HEK293T (cell line): Measurements from ENCODE around the gene MAGI2.

Experiments
- CTCF ChIA-PET: fragments of 350-600 bp; formaldehyde crosslinking; extraction: SDS; loops from one replicate; lab custom pipeline; 2021; ENCODE audit warnings: antibody characterized with exemption, inconsistent platforms; lab: Yijun Ruan, JAX
- POLR2A ChIA-PET: fragments of 350-600 bp; formaldehyde crosslinking; extraction: SDS; loops from one replicate; lab custom pipeline; 2020; ENCODE audit warnings: antibody characterized with exemption, inconsistent platforms; lab: Yijun Ruan, JAX
- DNase-seq: peaks from one replicate; pipeline ENCODE4 v3.0.0; 2012; ENCODE audit warnings: mixed read lengths; ENCODE audit errors: extremely low spot score
- ARNT ChIP-seq: fragments of 450-650 bp; IDR thresholded peaks from 2 replicates; pipeline ENCODE4 v1.6.1; 2017; ENCODE audit warnings: mild to moderate bottlenecking
- BHLHE40 ChIP-seq: fragments of 450-650 bp; IDR thresholded peaks from 2 replicates; pipeline ENCODE4 v1.6.1; 2016; ENCODE audit warnings: mild to moderate bottlenecking, moderate library complexity, borderline replicate concordance
- CTBP1 ChIP-seq: fragments of 450-650 bp; IDR thresholded peaks from 2 replicates; pipeline ENCODE4 v1.6.1; 2016; ENCODE audit warnings: borderline replicate concordance
- ELF4 ChIP-seq: fragments of 450-650 bp; IDR thresholded peaks from 2 replicates; pipeline ENCODE4 v1.6.1; 2017; ENCODE audit warnings: antibody characterized with exemption
- FOXA1 ChIP-seq: fragments of 450-650 bp; IDR thresholded peaks from 2 replicates; pipeline ENCODE4 v1.6.1; 2016; ENCODE audit warnings: mild to moderate bottlenecking
- FOXK2 ChIP-seq: fragments of 450-650 bp; IDR thresholded peaks from 2 replicates; pipeline ENCODE4 v1.6.1; 2016; ENCODE audit warnings: mild to moderate bottlenecking
- FOXM1 ChIP-seq: fragments of 450-650 bp; IDR thresholded peaks from 2 replicates; pipeline ENCODE4 v1.6.1; 2017; ENCODE audit warnings: mild to moderate bottlenecking, borderline replicate concordance
- HDGF ChIP-seq: fragments of 450-650 bp; IDR thresholded peaks from 2 replicates; pipeline ENCODE4 v1.6.1; 2017; ENCODE audit warnings: antibody characterized with exemption, borderline replicate concordance
- L3MBTL2 ChIP-seq: fragments of 450-650 bp; conservative IDR thresholded peaks from 2 replicates; pipeline ENCODE4 v1.6.1; 2016; ENCODE audit warnings: mild to moderate bottlenecking
- LEF1 ChIP-seq: fragments of 450-650 bp; IDR thresholded peaks from 2 replicates; pipeline ENCODE4 v1.6.1; 2017; ENCODE audit warnings: mild to moderate bottlenecking, borderline replicate concordance
- NFRKB ChIP-seq: fragments of 450-650 bp; IDR thresholded peaks from 2 replicates; pipeline ENCODE4 v1.6.1; 2016; ENCODE audit warnings: mild to moderate bottlenecking, moderate library complexity
- PKNOX1 ChIP-seq: fragments of 450-650 bp; IDR thresholded peaks from 2 replicates; pipeline ENCODE4 v1.6.1; 2016
- SP1 ChIP-seq: fragments of 450-650 bp; IDR thresholded peaks from 2 replicates; pipeline ENCODE4 v1.6.1; 2017
- SUZ12 ChIP-seq: fragments of 450-650 bp; IDR thresholded peaks from 2 replicates; pipeline ENCODE4 v1.6.1; 2016; ENCODE audit warnings: mild to moderate bottlenecking
- TARDBP ChIP-seq: fragments of 450-650 bp; IDR thresholded peaks from 2 replicates; pipeline ENCODE4 v1.6.1; 2016
- ZNF384 ChIP-seq: fragments of 450-650 bp; IDR thresholded peaks from 2 replicates; pipeline ENCODE4 v1.6.1; 2016

MAGI2 gene

GRCh38 chr7:79403879-79404278 is 49.6 kb downstream of the MAGI2 start:
- ChIA-PET POLR2A (no interaction called here), CTCF (no interaction called here)
- no peak for DNase-seq
- TF ChIP-seq LEF1 (no peak), FOXM1 (no peak), SP1 (no peak), ARNT (no peak), PKNOX1 (no peak), ELF4 (no peak), SUZ12 (no peak), L3MBTL2 (no peak), HDGF (no peak), FOXK2 (no peak), BHLHE40 (no peak), CTBP1 (no peak)

DNA sequence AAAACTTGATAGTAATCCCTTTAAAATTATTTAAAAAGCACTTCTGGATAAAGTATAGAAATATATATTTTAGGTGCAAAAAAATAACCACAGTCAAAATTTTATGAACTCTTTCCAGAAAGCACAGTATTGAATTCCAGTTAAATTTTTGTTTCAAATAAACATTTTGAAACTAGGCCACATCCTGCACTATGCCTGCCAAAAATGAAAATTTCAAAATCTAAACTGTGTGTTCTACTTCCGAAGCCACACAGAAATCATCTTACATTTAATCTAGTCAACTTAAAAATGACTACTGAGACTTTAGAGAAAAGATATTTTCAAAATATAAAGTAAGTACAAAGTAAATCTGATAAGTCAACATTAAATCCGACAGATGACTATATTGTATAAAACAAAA is 50.0 kb downstream of the MAGI2 start:
- DNase-seq: no peak
- ChIA-PET POLR2A (no interaction called here), CTCF (no interaction called here)
- TF ChIP-seq FOXA1 (no peak), FOXM1 (no peak), L3MBTL2 (no peak), ARNT (no peak), TARDBP (no peak), NFRKB (no peak), SP1 (no peak), ZNF384 (no peak), CTBP1 (no peak)

DNA sequence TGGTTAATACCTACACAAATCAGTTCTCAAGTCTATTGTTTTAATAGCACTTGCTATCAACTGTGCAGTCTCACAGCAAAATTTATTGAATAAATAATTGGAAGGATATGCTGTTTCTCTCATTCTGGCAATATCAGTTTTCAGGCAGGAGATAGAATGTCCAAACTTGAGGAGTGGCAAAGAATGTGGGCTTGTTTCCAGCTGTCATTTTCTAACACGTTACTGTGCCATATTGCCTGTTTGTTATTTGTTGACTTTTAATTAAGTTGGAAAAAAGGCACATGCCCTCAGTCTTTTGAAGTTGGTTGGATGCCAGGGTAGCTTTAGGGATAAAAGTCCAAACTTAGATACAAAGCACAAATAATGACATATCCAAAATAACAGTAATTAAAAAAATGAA is 52.2 kb downstream of the MAGI2 start:
- ChIA-PET POLR2A (no interaction called here), CTCF (no interaction called here)
- TF ChIP-seq TARDBP (no peak), SP1 (no peak), CTBP1 (no peak), BHLHE40 (no peak), ZNF384 (no peak), PKNOX1 (no peak), ELF4 (no peak)
- no peak for DNase-seq

- no peak for TF ChIP-seq FOXK2
- TF ChIP-seq CTBP1: no peak
- no peak for TF ChIP-seq L3MBTL2
- TF ChIP-seq SP1: no peak
- no peak for TF ChIP-seq TARDBP
- TF ChIP-seq FOXA1: no peak
- CTCF ChIA-PET: no interaction called here
- POLR2A ChIA-PET: no interaction called here
- DNase-seq: no peak
Observed at GRCh38 chr7:79400222-79400621, 53.2 kb downstream of the MAGI2 start.

DNA sequence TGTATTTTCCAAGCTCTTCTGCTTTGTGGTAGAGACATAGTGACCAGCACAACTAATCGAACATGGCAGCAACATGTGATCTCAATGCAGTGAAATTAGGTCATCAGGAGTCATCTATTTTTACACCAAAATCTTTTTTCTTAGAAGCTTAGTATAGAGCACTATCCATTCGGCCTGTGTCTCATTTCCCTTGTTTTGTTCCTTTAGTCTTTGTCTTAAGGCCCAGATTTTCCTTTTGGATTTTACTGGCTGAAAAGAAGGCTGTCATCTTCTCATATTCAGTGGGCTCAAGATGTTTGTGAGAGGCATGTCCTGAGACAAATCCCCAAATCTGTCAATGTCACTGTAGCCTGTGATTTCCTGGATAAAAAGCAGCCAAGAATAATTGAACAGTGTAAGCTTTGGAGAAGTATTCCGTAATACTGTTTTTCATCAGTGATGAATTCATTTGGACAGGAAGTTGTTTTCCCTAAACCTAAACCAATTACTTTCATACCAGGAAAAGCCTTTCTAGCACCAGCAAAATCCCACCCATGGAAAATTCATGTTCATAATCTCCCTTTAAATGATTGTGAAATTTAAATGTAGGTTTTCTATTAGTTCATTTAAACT is 55.2 kb downstream of the MAGI2 start:
- ChIA-PET POLR2A (no interaction called here), CTCF (no interaction called here)
- TF ChIP-seq FOXA1: no peak
- TF ChIP-seq L3MBTL2: no peak
- no peak for TF ChIP-seq HDGF
- TF ChIP-seq ZNF384: no peak
- TF ChIP-seq SUZ12: no peak
- no peak for TF ChIP-seq CTBP1
- TF ChIP-seq LEF1: no peak
- TF ChIP-seq PKNOX1: no peak
- TF ChIP-seq NFRKB: no peak
- TF ChIP-seq TARDBP: no peak
- no peak for TF ChIP-seq SP1
- no peak for TF ChIP-seq BHLHE40
- TF ChIP-seq FOXM1: no peak
- no peak for TF ChIP-seq FOXK2
- no peak for TF ChIP-seq ARNT
- TF ChIP-seq ELF4: no peak
- DNase-seq: no peak

DNA sequence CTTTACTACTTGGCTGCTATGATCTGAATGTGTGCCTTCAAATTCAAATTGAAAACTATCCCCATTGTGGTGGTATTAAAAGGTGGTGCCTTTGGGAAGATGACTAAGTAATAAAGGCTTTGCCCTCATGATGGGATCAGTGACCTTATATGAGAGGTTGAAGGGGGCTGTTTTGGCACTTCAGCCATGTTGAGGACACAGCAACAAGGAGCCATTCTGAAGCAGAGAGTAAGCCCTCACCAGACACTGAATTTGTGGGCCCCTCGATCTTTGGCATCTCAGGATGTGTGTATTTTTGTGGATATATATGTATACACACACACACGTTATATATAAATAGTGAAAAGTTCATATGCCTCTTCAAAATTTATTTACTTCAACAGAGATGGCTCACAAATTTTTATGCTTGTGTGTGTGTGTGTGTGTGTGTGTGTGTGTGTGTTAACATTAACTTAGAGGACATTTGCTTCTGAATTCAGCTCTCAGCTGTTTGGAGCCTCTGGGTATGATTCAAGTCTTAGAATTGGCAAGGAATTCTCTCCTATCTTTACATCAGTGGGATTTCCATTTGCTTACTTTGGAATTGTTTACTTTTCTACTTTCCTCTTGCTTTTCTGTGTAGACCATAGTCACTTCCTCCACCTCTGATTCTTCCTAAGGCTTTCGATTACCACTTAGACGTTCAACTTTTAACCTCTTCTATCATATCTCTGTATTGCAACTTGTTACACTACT is 66.6 kb downstream of the MAGI2 start:
- POLR2A ChIA-PET: no interaction called here
- no peak for TF ChIP-seq ELF4
- TF ChIP-seq HDGF: no peak
- no peak for TF ChIP-seq CTBP1
- no peak for TF ChIP-seq ZNF384
- no peak for TF ChIP-seq PKNOX1
- TF ChIP-seq SUZ12: no peak
- TF ChIP-seq NFRKB: no peak
- no peak for TF ChIP-seq L3MBTL2
- TF ChIP-seq FOXA1: no peak
- no peak for TF ChIP-seq SP1
- TF ChIP-seq TARDBP: no peak
- TF ChIP-seq FOXK2: no peak
- TF ChIP-seq ARNT: no peak
- no peak for TF ChIP-seq BHLHE40
- no peak for TF ChIP-seq FOXM1
- no peak for TF ChIP-seq LEF1
- DNase-seq: no peak
- CTCF ChIA-PET: no interaction called here
